Panc1 (cell line): ENCODE results near the gene COMMD9.

Experiments used
- POLR2AphosphoS5 ChIP-seq: IDR thresholded peaks from 2 replicates; pipeline ENCODE4 v1.6.1; 2012; ENCODE audit warnings: mild to moderate bottlenecking, low read depth, low read length, moderate library complexity
- REST ChIP-seq, 2 experiments: IDR thresholded peaks; 2 replicates each; pipeline ENCODE4 v1.6.1; 2011 to 2012; ENCODE audit warnings: low read depth in 2 of 2, control low read depth in 1 of 2, low read length in 1 of 2, mild to moderate bottlenecking in 1 of 2, moderate library complexity in 1 of 2; ENCODE audit not compliant: insufficient read depth in 1 of 2
- SIN3A ChIP-seq: IDR thresholded peaks from 2 replicates; pipeline ENCODE4 v1.6.1; 2012; ENCODE audit warnings: low read depth, mild to moderate bottlenecking, low read length, moderate library complexity, borderline replicate concordance; ENCODE audit not compliant: insufficient read depth
- TCF7L2 ChIP-seq: IDR thresholded peaks from 2 replicates; pipeline ENCODE4 v1.6.1; 2011; ENCODE audit warnings: mild to moderate bottlenecking, low read depth, low read length, inconsistent platforms
- TF ChIP-seq, protein P1 (sequence below): fragments of 450-650 bp; IDR thresholded peaks from 2 replicates; pipeline ENCODE4 v1.5.1; 2017; ENCODE audit warnings: mild to moderate bottlenecking

GRCh38 chr11:36233204-36233603 lies 56.0 kb downstream of the COMMD9 start:
- TF ChIP-seq, protein P1, sequence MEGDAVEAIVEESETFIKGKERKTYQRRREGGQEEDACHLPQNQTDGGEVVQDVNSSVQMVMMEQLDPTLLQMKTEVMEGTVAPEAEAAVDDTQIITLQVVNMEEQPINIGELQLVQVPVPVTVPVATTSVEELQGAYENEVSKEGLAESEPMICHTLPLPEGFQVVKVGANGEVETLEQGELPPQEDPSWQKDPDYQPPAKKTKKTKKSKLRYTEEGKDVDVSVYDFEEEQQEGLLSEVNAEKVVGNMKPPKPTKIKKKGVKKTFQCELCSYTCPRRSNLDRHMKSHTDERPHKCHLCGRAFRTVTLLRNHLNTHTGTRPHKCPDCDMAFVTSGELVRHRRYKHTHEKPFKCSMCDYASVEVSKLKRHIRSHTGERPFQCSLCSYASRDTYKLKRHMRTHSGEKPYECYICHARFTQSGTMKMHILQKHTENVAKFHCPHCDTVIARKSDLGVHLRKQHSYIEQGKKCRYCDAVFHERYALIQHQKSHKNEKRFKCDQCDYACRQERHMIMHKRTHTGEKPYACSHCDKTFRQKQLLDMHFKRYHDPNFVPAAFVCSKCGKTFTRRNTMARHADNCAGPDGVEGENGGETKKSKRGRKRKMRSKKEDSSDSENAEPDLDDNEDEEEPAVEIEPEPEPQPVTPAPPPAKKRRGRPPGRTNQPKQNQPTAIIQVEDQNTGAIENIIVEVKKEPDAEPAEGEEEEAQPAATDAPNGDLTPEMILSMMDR, result no peak
- no peak for TF ChIP-seq SIN3A
- no peak for TF ChIP-seq POLR2AphosphoS5
- TF ChIP-seq REST (IDR thresholded peaks at IDR 0.05; ENCODE audit: insufficient read depth in 1 of 2, low read depth in 2 of 2, low read length in 1 of 2), result no peak
- TF ChIP-seq TCF7L2, result no peak
